Keratinocyte (primary cell): ENCODE data around the gene PGPEP1. TPM values are rescaled to one million over a fixed set of nuclear protein-coding genes. Genes with fewer than 3 reads are reported as not detected.
A peak's percentile ranks its signal among the peaks of the same experiment; 100 is the strongest.

Experiments
- DNase-seq: peaks from one replicate; pipeline ENCODE4 v3.0.0-alpha.2; 2011; ENCODE audit warnings: low read depth, missing footprints, low spot score
- FAIRE-seq: peaks from 2 replicates; lab custom pipeline; 2011; peaks lifted over from hg19 to GRCh38; lab: Jason Lieb, UNC
- H2AFZ ChIP-seq: 2 replicates; pipeline ENCODE4 v1.6.0; 2012; ENCODE audit warnings: low read length, control low read depth, inconsistent platforms; ENCODE audit not compliant: control insufficient read depth
- H3K27ac ChIP-seq: 2 replicates; pipeline ENCODE4 v1.5.1; 2011; ENCODE audit warnings: low read length; ENCODE audit not compliant: control insufficient read depth, insufficient read depth
- H3K27me3 ChIP-seq: 3 replicates; pipeline ENCODE4 v1.6.0; 2011; ENCODE audit warnings: low read length; ENCODE audit not compliant: control insufficient read depth, insufficient read depth; ENCODE audit errors: extremely low read depth
- H3K36me3 ChIP-seq, 2 experiments: 2 replicates in 1 of 2; 3 replicates in 1 of 2; pipeline ENCODE4 v1.5.1; 2011; ENCODE audit warnings: low read length in 2 of 2, mild to moderate bottlenecking in 1 of 2; ENCODE audit not compliant: control insufficient read depth in 2 of 2, insufficient read depth in 2 of 2; ENCODE audit errors: extremely low read depth in 1 of 2
- H3K4me1 ChIP-seq: 3 replicates; pipeline ENCODE4 v1.5.1; 2011; ENCODE audit warnings: low read length; ENCODE audit not compliant: control insufficient read depth, insufficient read depth; ENCODE audit errors: extremely low read depth
- H3K4me2 ChIP-seq: 3 replicates; pipeline ENCODE4 v1.6.0; 2011; ENCODE audit warnings: low read depth, low read length; ENCODE audit not compliant: control insufficient read depth, insufficient read depth; ENCODE audit errors: extremely low read depth
- H3K4me3 ChIP-seq, 3 experiments: fragments of 200-600 bp in 1 of 3; sonication (generic) in 1 of 3; 2 replicates in 2 of 3; 3 replicates in 1 of 3; pipeline ENCODE4 v1.5.1; 2011 to 2016; ENCODE audit warnings: low read length in 3 of 3, mild to moderate bottlenecking in 3 of 3, control low read depth in 2 of 3, inconsistent platforms in 1 of 3, low read depth in 1 of 3, mixed read lengths in 1 of 3, mixed run types in 1 of 3, moderate library complexity in 1 of 3; ENCODE audit not compliant: control insufficient read depth in 2 of 3, insufficient read depth in 2 of 3; ENCODE audit errors: extremely low read depth in 1 of 3
- H3K79me2 ChIP-seq: 2 replicates; pipeline ENCODE4 v1.6.0; 2012; ENCODE audit warnings: low read length; ENCODE audit not compliant: control insufficient read depth, insufficient read depth
- H3K9ac ChIP-seq: 3 replicates; pipeline ENCODE4 v1.6.0; 2011; ENCODE audit warnings: low read length; ENCODE audit not compliant: control insufficient read depth, insufficient read depth; ENCODE audit errors: extremely low read depth
- H3K9me1 ChIP-seq: 3 replicates; pipeline ENCODE4 v1.6.0; 2011; ENCODE audit warnings: low read length; ENCODE audit not compliant: control insufficient read depth, insufficient read depth; ENCODE audit errors: extremely low read depth
- H3K9me3 ChIP-seq: 2 replicates; pipeline ENCODE4 v1.5.1; 2012; ENCODE audit warnings: low read depth, low read length; ENCODE audit not compliant: control insufficient read depth
- H4K20me1 ChIP-seq: 3 replicates; pipeline ENCODE4 v1.6.0; 2011; ENCODE audit warnings: low read length; ENCODE audit not compliant: control insufficient read depth, insufficient read depth; ENCODE audit errors: extremely low read depth
- EZH2 ChIP-seq: IDR thresholded peaks from one replicate; pipeline ENCODE4 v1.6.1; 2012; ENCODE audit warnings: inconsistent platforms, mild to moderate bottlenecking, low read length, moderate library complexity
- dilution Hi-C: fragments of 300-500 bp; cut with MboI; formaldehyde crosslinking; loops from one replicate; pipeline ENCODE4 v1.7.0; 2020; ENCODE audit warnings: low sequenced_read_pairs; ENCODE audit not compliant: extremely low pct_ligation_motif_present
- polyA plus RNA-seq, 5 experiments: library from polyadenylated mRNA; depleted of rRNA in 3 of 5; stranded (reverse) in 3 of 5; stranded (forward) in 1 of 5; unstranded in 1 of 5; fragments of >200 nt; gene quantifications; 1 replicate in 1 of 5; 2 replicates in 3 of 5; 3 replicates in 1 of 5; pipeline versions ENCODE4 v1.2.1 to v1.2.3, GENCODE V29; 2011 to 2012; ENCODE audit warnings: missing spikeins in 2 of 5, low read depth in 1 of 5, low replicate concordance in 1 of 5
- TF ChIP-seq, protein P1 (sequence below), 3 experiments: IDR thresholded peaks in 1 of 3; conservative IDR thresholded peaks in 1 of 3; optimal IDR thresholded peaks in 1 of 3; 2 replicates in 2 of 3; 3 replicates in 1 of 3; pipeline versions ENCODE3 to v1.5.1; 2011; ENCODE audit warnings: low read length in 3 of 3, mild to moderate bottlenecking in 3 of 3, moderate library complexity in 2 of 3, control low read depth in 1 of 3, inconsistent platforms in 1 of 3; ENCODE audit not compliant: insufficient read depth in 2 of 3; ENCODE audit errors: extremely low read depth in 1 of 3

The PGPEP1 gene
- polyA plus RNA-seq, 1 donor (not counting 4 experiments of a cell fraction or from before 2014, with no cell fraction given) = 5.6 TPM

- Histone ChIP-seq H4K20me1 (no peaks in the 10 kb centered on the region), H3K9ac (peak within 1 kb of the TSS; percentile 57), H3K27me3 (peaks cover 16% of the 10 kb centered on the region), H3K4me1 (peaks cover 17% of the 10 kb centered on the region), H3K27ac (no peak within 1 kb of the TSS), H3K79me2 (no peaks in the 10 kb centered on the region), H3K4me2 (peak within 1 kb of the TSS; percentile 43), H3K4me3 (peak within 1 kb of the TSS in 2 of 3 experiments; percentile 20 to 54), H3K9me1 (no peaks in the 10 kb centered on the region), H2AFZ (no peak within 1 kb of the TSS), H3K36me3 (no peaks in the 10 kb centered on the region), H3K9me3 (no peaks in the 10 kb centered on the region)
- no peak for DNase-seq
- TF ChIP-seq, protein P1, sequence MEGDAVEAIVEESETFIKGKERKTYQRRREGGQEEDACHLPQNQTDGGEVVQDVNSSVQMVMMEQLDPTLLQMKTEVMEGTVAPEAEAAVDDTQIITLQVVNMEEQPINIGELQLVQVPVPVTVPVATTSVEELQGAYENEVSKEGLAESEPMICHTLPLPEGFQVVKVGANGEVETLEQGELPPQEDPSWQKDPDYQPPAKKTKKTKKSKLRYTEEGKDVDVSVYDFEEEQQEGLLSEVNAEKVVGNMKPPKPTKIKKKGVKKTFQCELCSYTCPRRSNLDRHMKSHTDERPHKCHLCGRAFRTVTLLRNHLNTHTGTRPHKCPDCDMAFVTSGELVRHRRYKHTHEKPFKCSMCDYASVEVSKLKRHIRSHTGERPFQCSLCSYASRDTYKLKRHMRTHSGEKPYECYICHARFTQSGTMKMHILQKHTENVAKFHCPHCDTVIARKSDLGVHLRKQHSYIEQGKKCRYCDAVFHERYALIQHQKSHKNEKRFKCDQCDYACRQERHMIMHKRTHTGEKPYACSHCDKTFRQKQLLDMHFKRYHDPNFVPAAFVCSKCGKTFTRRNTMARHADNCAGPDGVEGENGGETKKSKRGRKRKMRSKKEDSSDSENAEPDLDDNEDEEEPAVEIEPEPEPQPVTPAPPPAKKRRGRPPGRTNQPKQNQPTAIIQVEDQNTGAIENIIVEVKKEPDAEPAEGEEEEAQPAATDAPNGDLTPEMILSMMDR (optimal IDR thresholded peaks at IDR 0.05 in 1 of 3, IDR thresholded peaks at IDR 0.05 in 1 of 3, conservative IDR thresholded peaks at IDR 0.05 in 1 of 3; ENCODE audit: extremely low read depth in 1 of 3, insufficient read depth in 2 of 3, low read length in 3 of 3) = peak; percentile 52 to 75 (median 72)
- TF ChIP-seq EZH2 = no peak
- FAIRE-seq = no peak
- dilution Hi-C loops = no loop called here
Measured at GRCh38 chr19:18385675-18386542, 45.5 kb downstream of the PGPEP1 start, which contains the start of gene GDF15. GDF15 (plus strand) TSS chr19:18386158; CDS start chr19:18386190, 32 bp downstream.

DNA sequence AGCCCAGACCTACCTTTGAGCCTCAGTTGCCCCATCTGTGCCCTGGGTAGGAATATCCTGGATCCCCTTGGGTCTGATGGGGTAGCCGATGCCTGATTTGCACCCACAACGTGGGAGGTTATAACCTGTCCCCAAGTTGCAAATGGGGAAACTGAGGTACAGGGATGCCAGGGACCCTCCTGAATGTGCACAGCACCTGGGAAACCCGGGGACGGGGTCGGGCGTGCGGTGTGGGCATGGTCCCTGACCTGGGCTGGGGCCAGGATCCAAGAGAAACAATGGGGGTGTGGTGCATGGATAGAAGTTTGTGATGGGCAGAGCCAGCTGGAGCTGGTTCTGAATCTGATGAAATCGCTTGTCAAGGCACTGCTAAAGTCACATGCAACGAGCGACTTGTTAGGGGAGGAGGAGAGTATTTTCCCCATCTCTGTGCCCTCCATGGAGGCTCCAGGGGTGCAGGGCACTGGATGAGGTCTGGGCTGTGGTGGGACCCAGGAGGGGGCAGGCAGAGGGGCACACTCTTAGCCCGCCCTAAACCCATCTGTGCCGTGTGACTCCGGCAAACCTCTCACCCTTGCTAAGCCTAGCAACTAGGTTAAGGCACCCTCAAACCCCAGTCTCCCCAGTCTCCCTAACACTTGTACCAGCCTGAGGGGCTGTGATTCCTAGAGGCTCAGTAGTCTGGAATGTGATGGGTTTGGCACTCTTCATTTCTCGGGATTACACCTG lies 46.3 kb downstream of the PGPEP1 start:
- Histone ChIP-seq H3K9me3 (no peaks in the 10 kb centered on the region), H3K4me2 (peak overlapping the region; percentile 43), H2AFZ (no peak overlapping the region), H4K20me1 (no peaks in the 10 kb centered on the region), H3K9me1 (no peaks in the 10 kb centered on the region), H3K4me3 (peak overlapping the region in 2 of 3 experiments; percentile 20 to 54), H3K27ac (no peak overlapping the region), H3K9ac (peak overlapping the region; percentile 57), H3K4me1 (peaks cover 17% of the 10 kb centered on the region), H3K36me3 (no peaks in the 10 kb centered on the region), H3K27me3 (peaks cover 16% of the 10 kb centered on the region), H3K79me2 (no peaks in the 10 kb centered on the region)
- DNase-seq (no peak), FAIRE-seq (no peak)
- TF ChIP-seq EZH2 = no peak
- TF ChIP-seq, protein P1 (optimal IDR thresholded peaks at IDR 0.05 in 1 of 3, IDR thresholded peaks at IDR 0.05 in 1 of 3, conservative IDR thresholded peaks at IDR 0.05 in 1 of 3; ENCODE audit: extremely low read depth in 1 of 3, insufficient read depth in 2 of 3, low read length in 3 of 3) = no peak
- dilution Hi-C loops = no loop called here
